Epithelial cell of proximal tubule (primary cell): ENCODE measurements around the gene ECHS1. TPM values are rescaled to one million over a fixed set of nuclear protein-coding genes. Genes with fewer than 3 reads are reported as not detected.

Experiments
- DNase-seq: peaks from one replicate; pipeline ENCODE4 v3.0.0-alpha.2; 2011; ENCODE audit warnings: low read depth
- H3K4me3 ChIP-seq: 2 replicates; pipeline ENCODE4 v1.5.1; 2011; ENCODE audit warnings: low read depth, mild to moderate bottlenecking, low read length
- CTCF ChIP-seq: conservative IDR thresholded peaks from 2 replicates; pipeline ENCODE4 v1.5.1; 2012; ENCODE audit warnings: low read depth, mild to moderate bottlenecking, low read length
- total RNA-seq: library from RNA; depleted of rRNA; stranded (reverse); fragments of >200 nt; gene quantifications from 2 replicates; pipeline ENCODE4 v1.2.3, GENCODE V29; 2015

ECHS1 gene
- total RNA-seq, result 130 and 147 TPM in 2 replicates

- peak within 1 kb of the TSS; percentile 77 for H3K4me3 ChIP-seq
- peak; percentile 47 for DNase-seq
- TF ChIP-seq CTCF, result no peak
Observed at GRCh38 chr10:133373174-133374090, at the start of gene ECHS1. Gene ECHS1 (minus strand): TSS chr10:133373354. CDS start chr10:133373333, 21 bp downstream.

GRCh38 chr10:133422223-133422806 is 49.2 kb upstream of the ECHS1 start:
- DNase-seq, result no peak
- no peak for TF ChIP-seq CTCF
- no peak overlapping the region for H3K4me3 ChIP-seq

GRCh38 chr10:133421336-133422222 is 48.4 kb upstream of the ECHS1 start:
- TF ChIP-seq CTCF, result no peak

GRCh38 chr10:133420579-133420978 is 47.4 kb upstream of the ECHS1 start:
- no peak overlapping the region for H3K4me3 ChIP-seq
- no peak for TF ChIP-seq CTCF
- DNase-seq, result no peak

More at GRCh38 chr10:133421336-133422222, 48.4 kb upstream of the ECHS1 start:
- H3K4me3 ChIP-seq, result no peak overlapping the region
- no peak for DNase-seq

- no peak overlapping the region for H3K4me3 ChIP-seq
- DNase-seq, result no peak
- no peak for TF ChIP-seq CTCF
Observed at GRCh38 chr10:133420028-133420427, 46.9 kb upstream of the ECHS1 start.

- no peak for TF ChIP-seq CTCF
- no peak overlapping the region for H3K4me3 ChIP-seq
- no peak for DNase-seq
Observed at GRCh38 chr10:133419211-133419950, 46.2 kb upstream of the ECHS1 start.
